CD4-positive, alpha-beta T cell (primary cell): ENCODE data around the gene RFXAP. TPM values are rescaled to one million over a fixed set of nuclear protein-coding genes. Genes with fewer than 3 reads are reported as not detected.

Experiments
- ATAC-seq: fragments of 200-7000 bp; cut with Tn5 transposase; one replicate; pipeline ENCODE4 v1.10.0; 2022; ENCODE audit warnings: mild to moderate bottlenecking; ENCODE audit not compliant: poor library complexity
- CTCF ChIA-PET: fragments of 350-600 bp; sonication (Branson Sonifier 250); formaldehyde crosslinking; loops from one replicate; lab custom pipeline; 2021; ENCODE audit warnings: antibody characterized with exemption, inconsistent platforms; lab: Charles Lee
- POLR2A ChIA-PET: fragments of 350-600 bp; sonication (Branson Sonifier 250); formaldehyde crosslinking; loops from one replicate; lab custom pipeline; 2021; ENCODE audit warnings: antibody characterized with exemption, inconsistent platforms; lab: Charles Lee
- DNase-seq, 14 experiments: peaks; one replicate each; pipeline ENCODE4 v3.0.0-alpha.2; 2013 to 2020; ENCODE audit warnings: mixed read lengths in 2 of 14
- H3K27ac ChIP-seq, 2 donors: one replicate each; pipeline versions ENCODE4 v1.5.1 to v1.7.0; 2013; ENCODE audit warnings: low read length in 2 of 2, low read depth in 1 of 2, mild to moderate bottlenecking in 1 of 2
- H3K27me3 ChIP-seq, 2 experiments: 1 replicate in 1 of 2; 2 replicates in 1 of 2; pipeline versions ENCODE4 v1.6.1 to v1.7.0; 2013; ENCODE audit warnings: low read length in 2 of 2, control low read depth in 1 of 2, mild to moderate bottlenecking in 1 of 2, moderate library complexity in 1 of 2; ENCODE audit not compliant: insufficient read depth in 2 of 2, control insufficient read depth in 1 of 2
- H3K36me3 ChIP-seq: one replicate; pipeline ENCODE4 v1.6.1; 2013; ENCODE audit warnings: low read length, control low read depth; ENCODE audit not compliant: insufficient read depth
- H3K4me1 ChIP-seq: one replicate; pipeline ENCODE4 v1.6.1; 2013; ENCODE audit warnings: low read length, control low read depth; ENCODE audit not compliant: insufficient read depth
- H3K4me3 ChIP-seq: one replicate; pipeline ENCODE4 v1.5.1; 2013; ENCODE audit warnings: mild to moderate bottlenecking, low read length, moderate library complexity
- H3K9me3 ChIP-seq, 2 experiments: 1 replicate in 1 of 2; 2 replicates in 1 of 2; pipeline versions ENCODE4 v1.6.1 to v1.7.0; 2013; ENCODE audit warnings: low read length in 2 of 2, mild to moderate bottlenecking in 2 of 2, control low read depth in 1 of 2, moderate library complexity in 1 of 2; ENCODE audit not compliant: control insufficient read depth in 1 of 2, insufficient read depth in 1 of 2
- H3K27ac Mint-ChIP-seq: one replicate; pipeline ENCODE4 v1.8.0; 2020; ENCODE audit warnings: mixed read lengths
- H3K27me3 Mint-ChIP-seq: one replicate; pipeline ENCODE4 v1.8.0; 2021; ENCODE audit warnings: mixed read lengths
- H3K36me3 Mint-ChIP-seq: one replicate; pipeline ENCODE4 v1.8.0; 2021; ENCODE audit warnings: low read depth, mixed read lengths
- H3K4me1 Mint-ChIP-seq: one replicate; pipeline ENCODE4 v1.8.0; 2021; ENCODE audit warnings: low read depth, mixed read lengths
- H3K4me3 Mint-ChIP-seq: one replicate; pipeline ENCODE4 v1.8.0; 2020; ENCODE audit warnings: mild to moderate bottlenecking, mixed read lengths
- H3K9me3 Mint-ChIP-seq: one replicate; pipeline ENCODE4 v1.8.0; 2020; ENCODE audit warnings: mixed read lengths
- intact Hi-C, 2 experiments: fragments of 100-400 bp; cut with DNase I in 1 of 2; cut with micrococcal nuclease in 1 of 2; formaldehyde crosslinking; loops; one replicate each; pipeline versions ENCODE4 v1.15.1 to v1.9.0; 2023 to 2025; cut with DNase I, micrococcal nuclease
- total RNA-seq, 174 experiments: library from RNA in 2 of 174; stranded (reverse) in 2 of 174; gene quantifications; one replicate each; pipeline ENCODE4 v1.2.3 and lab custom pipeline; 2021 to 2026
- TF ChIP-seq, protein P1 (sequence below): fragments of 200-600 bp; IDR thresholded peaks from one replicate; pipeline ENCODE4 v1.8.0; 2022; ENCODE audit warnings: antibody characterized with exemption, mild to moderate bottlenecking

RFXAP gene
- total RNA-seq, 2 experiments from 2014 or later = 5.8 to 6.0 TPM

DNA sequence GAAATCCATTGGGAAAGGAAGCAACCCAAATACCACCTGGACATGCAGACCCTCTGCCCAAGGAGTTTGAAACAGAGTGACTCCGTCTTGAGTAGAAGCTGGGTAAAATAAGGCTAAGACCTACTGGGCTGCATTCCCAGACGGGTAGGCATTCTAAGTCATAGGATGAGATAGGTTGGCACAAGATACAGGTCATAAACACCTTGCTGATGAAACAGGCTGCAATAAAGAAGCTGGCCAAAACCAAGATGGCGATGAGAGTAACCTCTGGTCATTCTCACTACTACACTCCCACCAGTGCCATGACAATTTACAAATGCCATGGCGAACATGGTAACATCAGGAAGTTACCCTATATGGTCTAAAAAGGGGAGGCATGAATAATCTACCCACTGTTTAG is 40.2 kb downstream of the RFXAP start:
- no peaks in the 10 kb centered on the region for H3K4me1 ChIP-seq
- Mint-ChIP-seq H3K27me3 (peaks cover 46% of the 10 kb centered on the region), H3K36me3 (no peaks in the 10 kb centered on the region), H3K4me3 (no peak overlapping the region), H3K27ac (no peak overlapping the region), H3K4me1 (no peaks in the 10 kb centered on the region), H3K9me3 (no peaks in the 10 kb centered on the region)
- intact Hi-C loops = no loop called here
- H3K4me3 ChIP-seq = no peak overlapping the region
- ATAC-seq (no peak), DNase-seq (no peak)
- TF ChIP-seq, protein P1, sequence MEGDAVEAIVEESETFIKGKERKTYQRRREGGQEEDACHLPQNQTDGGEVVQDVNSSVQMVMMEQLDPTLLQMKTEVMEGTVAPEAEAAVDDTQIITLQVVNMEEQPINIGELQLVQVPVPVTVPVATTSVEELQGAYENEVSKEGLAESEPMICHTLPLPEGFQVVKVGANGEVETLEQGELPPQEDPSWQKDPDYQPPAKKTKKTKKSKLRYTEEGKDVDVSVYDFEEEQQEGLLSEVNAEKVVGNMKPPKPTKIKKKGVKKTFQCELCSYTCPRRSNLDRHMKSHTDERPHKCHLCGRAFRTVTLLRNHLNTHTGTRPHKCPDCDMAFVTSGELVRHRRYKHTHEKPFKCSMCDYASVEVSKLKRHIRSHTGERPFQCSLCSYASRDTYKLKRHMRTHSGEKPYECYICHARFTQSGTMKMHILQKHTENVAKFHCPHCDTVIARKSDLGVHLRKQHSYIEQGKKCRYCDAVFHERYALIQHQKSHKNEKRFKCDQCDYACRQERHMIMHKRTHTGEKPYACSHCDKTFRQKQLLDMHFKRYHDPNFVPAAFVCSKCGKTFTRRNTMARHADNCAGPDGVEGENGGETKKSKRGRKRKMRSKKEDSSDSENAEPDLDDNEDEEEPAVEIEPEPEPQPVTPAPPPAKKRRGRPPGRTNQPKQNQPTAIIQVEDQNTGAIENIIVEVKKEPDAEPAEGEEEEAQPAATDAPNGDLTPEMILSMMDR = no peak
- no peak overlapping the region for H3K27ac ChIP-seq
- H3K9me3 ChIP-seq = no peaks in the 10 kb centered on the region
- H3K36me3 ChIP-seq = no peaks in the 10 kb centered on the region
- ChIA-PET CTCF (no interaction called here), POLR2A (no interaction called here)
- H3K27me3 ChIP-seq = peaks cover 3 to 26% of the 10 kb centered on the region in 2 experiments

DNA sequence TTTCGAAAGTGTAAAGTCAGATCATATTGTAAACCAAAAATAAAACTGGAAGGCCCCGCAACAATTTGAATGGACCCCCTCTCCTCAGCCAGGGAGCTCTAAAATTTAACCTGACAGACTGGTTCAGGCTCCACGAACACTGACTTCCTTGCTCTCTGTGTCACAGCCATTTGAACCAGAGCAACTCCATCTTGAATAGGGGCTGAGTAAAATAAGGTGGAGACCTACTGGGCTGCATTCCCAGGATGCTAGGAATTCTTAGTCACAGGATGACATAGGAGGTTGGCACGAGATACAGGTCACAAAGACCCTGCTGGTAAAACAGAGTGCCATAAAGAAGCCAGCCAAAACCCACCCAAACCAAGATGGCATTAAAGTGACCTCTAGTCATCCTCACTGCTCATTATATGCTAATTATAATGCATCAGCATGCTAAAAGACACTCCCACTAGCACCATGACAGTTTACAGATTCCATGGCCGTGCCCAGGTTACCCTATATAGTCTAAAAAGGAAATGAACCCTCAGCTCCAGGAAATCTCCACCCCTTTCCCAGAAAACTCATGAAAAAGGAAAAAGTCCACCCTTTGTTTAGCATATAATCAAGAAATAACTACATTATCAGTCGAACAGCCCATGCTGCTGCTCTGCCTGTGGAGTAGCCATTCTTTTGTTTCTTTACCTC is 43.1 kb downstream of the RFXAP start:
- Histone ChIP-seq H3K4me1 (no peaks in the 10 kb centered on the region), H3K36me3 (no peaks in the 10 kb centered on the region), H3K27me3 (peaks cover 12 to 21% of the 10 kb centered on the region in 2 experiments), H3K9me3 (no peaks in the 10 kb centered on the region), H3K27ac (no peak overlapping the region), H3K4me3 (no peak overlapping the region)
- ChIA-PET POLR2A (no interaction called here), CTCF (no interaction called here)
- Mint-ChIP-seq H3K9me3 (no peaks in the 10 kb centered on the region), H3K27ac (no peak overlapping the region), H3K27me3 (peaks cover 58% of the 10 kb centered on the region), H3K4me1 (no peaks in the 10 kb centered on the region), H3K36me3 (no peaks in the 10 kb centered on the region), H3K4me3 (no peak overlapping the region)
- DNase-seq = no peak
- intact Hi-C loops = no loop called here
- TF ChIP-seq, protein P1 = no peak
- ATAC-seq = no peak

DNA sequence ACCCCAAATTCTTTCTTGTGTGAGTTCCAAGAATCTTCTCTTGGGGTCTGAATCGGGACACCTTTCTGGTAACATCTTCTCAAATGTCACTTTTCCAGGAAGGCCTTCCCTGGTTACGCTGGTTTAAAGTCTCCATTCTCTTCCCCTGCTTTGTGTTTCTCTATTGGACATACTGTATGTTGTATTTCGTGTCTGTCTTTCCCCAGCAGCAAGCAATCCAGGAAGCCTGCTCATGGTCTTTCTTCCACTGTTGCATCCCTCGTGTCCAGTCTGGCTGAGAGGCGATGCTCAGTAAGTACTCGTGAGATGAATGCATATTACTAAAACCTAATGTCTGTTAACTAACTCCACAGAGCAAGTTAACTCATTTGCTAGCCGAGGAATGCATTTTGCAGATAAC is 43.7 kb downstream of the RFXAP start:
- H3K4me1 Mint-ChIP-seq = no peaks in the 10 kb centered on the region
- TF ChIP-seq, protein P1 = no peak
- no peak overlapping the region for H3K27ac Mint-ChIP-seq
- ATAC-seq = no peak
- Histone ChIP-seq H3K4me1 (no peaks in the 10 kb centered on the region), H3K4me3 (no peak overlapping the region), H3K27ac (no peak overlapping the region), H3K27me3 (peaks cover 12 to 21% of the 10 kb centered on the region in 2 experiments), H3K9me3 (no peaks in the 10 kb centered on the region), H3K36me3 (no peaks in the 10 kb centered on the region)
- ChIA-PET POLR2A (no interaction called here), CTCF (no interaction called here)
- no peak for DNase-seq
- no peaks in the 10 kb centered on the region for H3K9me3 Mint-ChIP-seq
- H3K36me3 Mint-ChIP-seq = no peaks in the 10 kb centered on the region
- H3K4me3 Mint-ChIP-seq = no peak overlapping the region
- intact Hi-C loops = no loop called here
- H3K27me3 Mint-ChIP-seq = peaks cover 64% of the 10 kb centered on the region
